PC-3 (cell line): ENCODE results near the gene PRIM2.

Experiments
- CTCF ChIP-seq: fragments of 300-600 bp; sonication (generic); conservative IDR thresholded peaks from 2 replicates; pipeline ENCODE4 v1.5.1; 2017; ENCODE audit warnings: antibody characterized with exemption, low read depth, mild to moderate bottlenecking, low read length
- EZH2 ChIP-seq: fragments of 300-600 bp; sonication (generic); IDR thresholded peaks from one replicate; pipeline ENCODE4 v1.6.1; 2017; ENCODE audit warnings: antibody characterized with exemption, mild to moderate bottlenecking, low read length; ENCODE audit not compliant: unreplicated experiment

GRCh38 chr6:57315851-57316250 lies 1.6 kb upstream of the PRIM2 start:
- no peak for TF ChIP-seq CTCF
- TF ChIP-seq EZH2 = no peak
